GM18909 (cell line): ENCODE results near the gene ZNF764.
"Not testable (repeated sequence)": the region's sequence is repeated elsewhere in the genome, so short reads cannot be mapped to it uniquely, and the experiment has no call there.

Source experiments
- ATAC-seq: cut with Tn5 transposase; IDR thresholded peaks from one replicate; pipeline ENCODE4 v1.9.1; 2021; ENCODE audit warnings: mild to moderate bottlenecking; ENCODE audit not compliant: unreplicated experiment, poor library complexity

ZNF764 gene

DNA sequence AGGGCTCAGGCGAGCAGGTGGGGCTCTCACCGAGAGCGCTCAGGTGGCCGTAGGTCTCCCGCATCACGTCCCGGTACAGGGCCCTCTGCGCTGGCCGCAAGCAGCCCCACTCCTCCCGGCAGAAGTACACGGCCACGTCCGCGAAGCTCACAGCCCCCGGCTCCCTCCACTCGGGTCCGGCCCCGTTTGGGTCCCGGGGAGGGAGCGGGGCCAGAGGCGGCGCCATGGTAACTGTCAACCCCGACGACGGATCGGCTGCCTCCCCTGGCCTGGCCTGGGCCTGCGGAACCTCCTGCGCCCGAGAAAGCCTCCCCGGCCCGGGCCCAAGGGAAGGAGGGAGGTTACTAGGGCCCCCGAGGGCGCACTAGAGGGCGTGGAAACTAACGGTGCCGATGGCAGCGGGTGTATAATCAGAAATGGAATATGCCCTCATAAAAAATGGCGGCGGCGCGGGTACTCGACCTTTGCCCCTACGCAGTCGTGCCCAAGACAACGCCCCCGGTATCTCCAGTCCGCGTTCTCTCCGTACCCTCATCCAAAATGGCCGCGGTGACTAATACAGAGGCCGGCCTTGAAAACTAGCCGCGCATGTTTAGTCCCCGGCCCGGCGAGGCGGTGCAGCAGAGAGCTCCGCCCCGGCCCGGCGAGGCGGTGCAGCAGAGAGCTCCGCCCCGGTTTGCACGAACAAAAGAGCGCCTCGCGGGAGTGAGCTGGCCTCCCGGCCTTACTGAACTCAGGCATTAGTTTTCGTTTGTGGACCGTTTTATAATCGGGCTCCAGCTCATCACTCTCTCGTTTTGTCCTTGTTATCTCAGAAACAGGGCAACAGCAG is at the start of gene ZNF764:
TSS of gene ZNF764 (minus strand) at position 418 of the 832 bp plus-strand sequence. CDS start at position 226, 192 bp downstream.
- peak; percentile 86 for ATAC-seq

- ATAC-seq = no peak
Observed at GRCh38 chr16:30606004-30606403, 47.8 kb upstream of the ZNF764 start.

DNA sequence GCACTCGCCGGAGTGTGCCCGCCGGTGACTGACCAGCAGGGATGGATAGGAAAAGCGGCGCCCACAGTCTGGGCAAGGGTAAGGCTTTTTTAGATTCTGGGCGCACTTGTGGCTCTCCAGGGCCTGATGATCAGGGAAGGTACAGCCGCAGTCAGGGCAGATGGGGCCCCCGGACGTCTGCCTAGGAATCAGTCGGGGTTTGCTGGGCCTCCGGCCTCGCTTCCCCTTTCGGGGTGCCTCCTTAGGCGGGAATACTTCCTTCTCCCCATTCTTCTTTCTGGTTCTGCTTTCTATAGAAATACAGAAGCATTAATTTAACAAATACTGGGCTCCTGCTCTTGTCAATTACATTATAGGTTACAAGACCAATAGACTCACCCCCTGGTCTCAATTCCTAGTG is 47.0 kb upstream of the ZNF764 start:
- ATAC-seq = no peak

DNA sequence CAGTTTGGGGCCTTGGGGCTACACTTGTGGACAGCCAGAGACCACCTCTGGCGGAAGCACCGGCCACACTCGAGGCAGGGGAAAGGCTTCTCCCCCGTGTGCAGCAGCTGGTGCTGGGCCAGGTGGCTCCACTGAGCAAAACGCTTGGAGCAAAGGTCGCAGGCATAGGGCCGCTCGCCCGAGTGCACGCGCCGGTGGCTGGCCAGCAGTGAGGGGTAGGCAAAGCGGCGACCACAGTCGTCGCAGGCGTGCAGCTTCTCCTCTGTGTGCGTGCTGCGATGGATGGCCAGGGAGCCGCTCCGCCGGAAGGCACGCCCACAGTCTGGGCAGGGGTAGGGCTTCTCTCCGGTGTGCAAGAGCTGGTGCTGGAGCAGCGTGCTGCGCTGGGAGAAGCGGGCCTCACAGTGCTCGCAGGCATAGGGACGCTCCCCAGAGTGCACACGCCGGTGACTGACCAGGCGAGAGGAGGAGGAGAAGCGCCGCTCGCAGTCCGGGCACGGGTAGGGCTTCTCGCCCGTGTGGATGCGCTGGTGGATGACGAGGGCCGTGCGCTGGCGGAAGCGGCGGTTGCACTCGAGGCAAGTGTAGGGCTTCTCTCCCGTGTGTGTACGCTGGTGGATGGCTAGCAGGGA is 46.3 kb upstream of the ZNF764 start:
- no peak for ATAC-seq

GRCh38 chr16:30603945-30604315 is 45.8 kb upstream of the ZNF764 start:
- no peak for ATAC-seq

DNA sequence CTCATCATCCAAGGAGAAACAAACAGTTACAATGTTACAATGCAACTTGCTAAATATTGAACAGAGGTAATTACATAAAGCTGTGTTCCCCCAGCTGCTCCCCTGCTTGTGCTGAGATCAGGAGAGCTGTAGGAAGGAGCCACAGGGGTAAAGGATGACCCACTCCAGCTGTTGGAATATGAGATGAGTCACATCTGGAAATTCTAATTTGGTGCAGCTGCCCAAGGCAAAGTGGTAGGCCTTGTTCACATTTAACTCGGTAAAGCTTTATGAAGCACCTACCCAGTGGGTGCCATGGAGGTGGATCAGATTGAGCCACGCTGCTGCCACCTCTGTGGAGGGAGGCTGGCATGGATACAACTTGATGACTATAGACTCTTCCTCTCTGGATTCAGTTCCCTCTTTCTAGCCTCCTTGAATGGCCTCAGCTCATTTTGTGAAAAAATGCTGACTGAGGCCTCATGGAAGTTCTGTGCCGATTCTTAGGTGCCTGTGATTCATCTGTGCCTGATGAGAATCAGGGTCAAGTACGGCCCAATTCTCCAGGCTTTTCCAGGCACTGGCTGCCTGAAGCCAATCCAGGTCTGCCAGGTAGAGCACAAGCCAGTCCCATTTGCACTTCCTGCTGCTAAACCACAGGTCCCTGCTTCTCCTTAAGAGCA is 44.6 kb upstream of the ZNF764 start:
- ATAC-seq = no peak

DNA sequence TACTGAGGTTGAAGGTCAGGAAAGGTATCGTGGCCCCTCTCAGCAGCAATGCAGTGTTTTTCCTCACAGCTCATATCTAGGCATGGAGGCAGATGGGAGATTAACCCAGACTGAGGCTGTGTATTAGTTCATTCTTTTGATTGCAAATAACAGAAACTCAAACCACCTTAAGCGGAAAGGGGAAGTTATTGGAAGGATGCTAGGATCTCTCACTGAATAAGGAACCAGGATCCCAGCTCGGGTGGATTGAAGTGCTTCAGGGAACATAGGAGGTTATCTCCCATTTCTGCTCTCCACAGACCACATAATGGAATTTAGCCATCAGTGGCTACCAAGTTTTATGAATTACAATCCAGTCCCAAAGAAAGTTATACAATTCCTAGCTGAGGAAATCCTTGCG is 43.8 kb upstream of the ZNF764 start:
- no peak for ATAC-seq

GRCh38 chr16:30600929-30601328 is 42.8 kb upstream of the ZNF764 start:
- ATAC-seq = no peak

- no peak for ATAC-seq
Observed at GRCh38 chr16:30600215-30600614, 42.0 kb upstream of the ZNF764 start.

DNA sequence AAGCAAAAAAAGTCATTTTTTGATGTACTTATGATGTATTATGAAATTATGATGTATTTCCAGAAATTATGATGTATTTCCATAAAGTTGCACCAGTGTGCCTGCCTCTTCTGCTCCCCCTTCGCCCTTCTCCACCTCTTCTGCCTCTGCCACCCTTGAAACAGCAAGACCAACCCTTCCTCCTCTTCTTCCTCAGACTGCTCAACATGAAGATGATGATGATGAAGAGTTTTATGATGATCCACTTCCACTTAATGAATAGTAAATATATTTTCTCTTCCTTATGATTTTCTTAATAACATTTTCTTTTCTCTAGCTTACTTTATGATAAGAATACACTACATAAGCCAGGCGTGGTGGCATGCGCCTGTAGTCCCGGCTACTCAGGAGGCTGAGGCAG is 34.7 kb upstream of the ZNF764 start:
- ATAC-seq = no peak

DNA sequence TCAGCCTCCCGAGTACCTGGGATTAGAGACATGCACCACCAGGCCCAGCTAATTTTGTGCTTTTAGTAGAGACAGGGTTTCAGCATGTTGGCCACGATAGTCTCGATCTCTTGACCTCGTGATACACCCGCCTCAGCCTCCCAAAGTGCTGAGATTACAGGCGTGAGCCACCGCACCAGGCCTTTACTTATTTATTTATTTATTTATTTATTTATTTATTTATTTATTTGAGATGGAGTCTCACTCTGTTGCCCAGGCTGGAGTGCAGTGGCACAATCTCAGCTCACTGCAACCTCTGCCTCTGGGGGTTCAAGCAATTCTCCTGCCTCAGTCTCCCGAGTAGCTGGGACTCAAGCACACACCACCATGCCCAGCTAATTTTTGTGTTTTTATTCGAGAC is 32.7 kb upstream of the ZNF764 start:
- ATAC-seq = not testable (repeated sequence)

DNA sequence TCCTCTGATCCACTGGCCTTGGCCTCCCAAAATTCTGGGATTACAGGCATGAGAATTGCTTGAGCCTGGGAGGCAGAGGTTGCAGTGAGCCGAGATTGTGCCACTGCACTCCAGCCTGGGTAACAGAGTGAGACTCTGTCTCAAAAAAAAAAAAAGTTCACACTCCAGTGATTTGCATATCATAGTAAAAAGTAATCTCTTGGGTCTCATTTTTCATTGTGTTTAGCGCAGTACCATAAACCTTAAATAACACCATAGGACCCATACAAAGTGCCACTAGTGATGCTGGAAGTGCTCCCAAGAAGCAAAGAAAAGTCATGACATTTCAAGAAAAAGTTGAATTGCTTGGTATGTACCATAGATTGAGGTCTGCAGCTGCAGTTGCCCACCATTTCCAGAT is 31.4 kb upstream of the ZNF764 start:
- not testable (repeated sequence) for ATAC-seq

GRCh38 chr16:30588651-30589050 is 30.5 kb upstream of the ZNF764 start:
- no peak for ATAC-seq

DNA sequence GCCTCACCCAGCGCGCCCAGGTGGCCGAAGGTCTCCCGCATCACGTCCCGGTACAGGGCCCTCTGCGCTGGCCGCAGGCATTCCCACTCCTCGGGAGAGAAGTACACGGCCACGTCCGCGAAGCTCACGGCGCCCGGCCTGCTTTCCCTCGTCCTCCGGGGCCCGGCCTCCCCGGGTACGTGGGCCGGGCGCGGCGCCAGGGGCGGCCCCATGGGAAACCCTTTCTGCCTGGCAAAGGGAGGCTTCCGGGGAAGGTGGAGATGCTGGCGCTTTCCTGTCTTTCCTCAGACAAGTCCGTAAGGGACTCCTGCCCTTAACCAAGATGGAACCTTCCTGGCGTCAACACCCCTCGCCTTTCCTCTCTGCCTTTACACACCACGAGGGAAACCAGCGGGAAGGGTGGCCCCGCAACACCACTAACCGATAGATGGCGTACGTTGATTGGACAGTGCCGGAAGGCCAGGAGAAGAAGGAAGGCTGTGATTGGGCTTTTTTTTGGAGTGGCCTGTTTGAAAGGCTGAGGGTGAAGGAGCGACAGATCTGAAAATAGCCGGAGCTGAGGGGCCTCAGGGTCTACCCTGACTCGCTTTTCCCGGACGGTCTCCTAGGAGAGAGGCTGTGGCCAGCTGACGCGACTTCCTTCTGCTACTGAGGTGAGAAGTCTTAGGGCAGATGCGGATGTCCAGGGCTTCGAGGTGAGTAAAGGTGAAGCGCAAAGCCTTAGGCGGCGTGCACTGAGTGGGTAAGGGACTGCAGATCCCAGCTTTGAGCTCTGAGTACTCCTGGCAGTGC is 27.4 kb upstream of the ZNF764 start, which contains the start of gene ZNF785:
TSS of gene ZNF785 (minus strand) at position 298 of the 792 bp plus-strand sequence. CDS start at position 212, 86 bp downstream.
- ATAC-seq = peak; percentile 91

DNA sequence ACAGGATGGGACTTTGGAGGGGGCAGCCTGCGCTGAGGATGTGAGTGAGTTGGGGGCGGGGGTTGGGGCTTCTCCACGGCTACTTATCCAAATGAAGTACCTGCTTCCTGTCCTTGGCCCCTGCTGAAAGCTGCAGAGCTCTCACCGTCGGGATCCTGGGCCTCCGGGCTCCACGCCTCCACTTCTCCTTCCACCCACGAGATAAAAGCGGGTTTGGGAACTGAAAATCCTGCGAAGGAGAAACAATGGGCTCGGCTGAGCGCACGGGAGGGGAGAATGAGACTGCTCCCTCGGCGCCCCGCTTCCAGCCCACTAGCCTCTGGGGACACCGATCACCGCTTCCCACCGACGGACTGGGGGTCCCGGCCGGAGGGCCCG is 26.8 kb upstream of the ZNF764 start:
- ATAC-seq = peak; percentile 43

DNA sequence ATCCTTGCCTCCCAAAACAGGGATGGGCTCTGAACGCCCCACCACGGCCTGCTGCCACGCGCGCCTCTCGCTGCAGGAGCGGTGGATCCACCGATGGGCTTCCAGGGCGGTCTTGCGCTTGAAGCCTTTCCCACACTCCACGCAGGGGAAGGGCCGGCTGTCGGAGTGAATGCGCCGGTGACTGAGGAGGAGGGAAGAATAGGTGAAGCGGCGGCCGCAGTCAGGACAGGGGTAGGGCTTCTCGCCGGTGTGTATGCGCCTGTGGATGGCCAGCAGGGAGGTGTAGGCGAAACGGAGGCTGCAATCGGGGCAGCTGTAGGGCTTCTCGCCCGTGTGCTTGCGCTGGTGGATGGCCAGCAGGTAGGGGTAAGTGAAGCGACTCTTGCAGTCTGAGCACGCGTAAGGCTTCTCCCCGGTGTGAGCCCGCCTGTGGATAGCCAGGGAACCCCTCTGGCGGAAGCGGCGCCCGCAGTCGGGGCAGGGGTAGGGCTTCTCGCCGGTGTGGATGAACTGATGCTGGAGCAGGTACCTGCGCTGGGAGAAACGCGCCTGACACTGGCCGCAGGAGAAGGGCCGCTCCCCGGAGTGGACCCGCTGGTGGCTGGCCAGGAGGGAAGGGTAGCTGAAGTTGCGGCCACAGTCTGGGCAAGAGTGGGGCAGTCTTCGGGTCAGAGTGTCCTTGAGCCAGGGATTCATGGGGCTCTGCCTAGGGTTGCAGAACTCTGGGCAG is 24.6 kb upstream of the ZNF764 start:
- ATAC-seq = no peak

DNA sequence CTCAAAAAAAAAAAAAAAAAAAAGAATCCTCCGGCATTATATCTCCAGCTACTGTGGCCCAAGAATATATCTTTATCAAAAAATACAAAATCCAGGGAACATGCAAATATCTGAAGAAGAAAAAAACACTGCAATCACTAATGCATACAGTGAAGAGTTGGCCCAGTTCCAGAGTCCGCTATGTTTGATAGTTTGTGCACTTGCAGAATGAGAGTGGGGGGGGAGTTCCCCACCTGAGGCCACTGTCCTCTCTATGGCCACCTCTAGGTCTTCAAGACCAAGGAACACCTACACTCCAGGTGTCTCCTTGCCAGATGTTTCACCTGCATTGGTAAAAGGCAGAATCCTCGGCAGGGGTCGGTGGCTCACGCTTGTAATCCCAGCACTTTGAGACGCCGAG is 23.3 kb upstream of the ZNF764 start:
- ATAC-seq = no peak

DNA sequence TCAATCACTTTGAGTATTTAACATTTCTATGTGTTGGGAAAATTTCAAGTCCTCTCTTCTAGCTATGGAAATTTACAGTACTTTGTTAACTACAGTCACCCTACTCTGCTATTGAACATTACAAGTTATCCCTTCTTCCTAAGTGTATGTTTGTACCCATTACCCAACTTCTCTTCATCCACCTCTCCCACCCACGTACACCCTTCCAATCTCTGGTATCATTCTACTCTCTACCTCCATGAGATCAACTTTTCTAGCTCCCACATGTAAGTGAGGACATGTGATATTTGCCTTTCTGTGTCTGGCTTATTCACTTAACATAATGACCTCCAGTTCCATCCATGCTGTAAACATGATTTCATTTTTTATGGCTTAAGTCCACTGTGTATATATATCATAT is 16.5 kb upstream of the ZNF764 start:
- ATAC-seq = no peak

DNA sequence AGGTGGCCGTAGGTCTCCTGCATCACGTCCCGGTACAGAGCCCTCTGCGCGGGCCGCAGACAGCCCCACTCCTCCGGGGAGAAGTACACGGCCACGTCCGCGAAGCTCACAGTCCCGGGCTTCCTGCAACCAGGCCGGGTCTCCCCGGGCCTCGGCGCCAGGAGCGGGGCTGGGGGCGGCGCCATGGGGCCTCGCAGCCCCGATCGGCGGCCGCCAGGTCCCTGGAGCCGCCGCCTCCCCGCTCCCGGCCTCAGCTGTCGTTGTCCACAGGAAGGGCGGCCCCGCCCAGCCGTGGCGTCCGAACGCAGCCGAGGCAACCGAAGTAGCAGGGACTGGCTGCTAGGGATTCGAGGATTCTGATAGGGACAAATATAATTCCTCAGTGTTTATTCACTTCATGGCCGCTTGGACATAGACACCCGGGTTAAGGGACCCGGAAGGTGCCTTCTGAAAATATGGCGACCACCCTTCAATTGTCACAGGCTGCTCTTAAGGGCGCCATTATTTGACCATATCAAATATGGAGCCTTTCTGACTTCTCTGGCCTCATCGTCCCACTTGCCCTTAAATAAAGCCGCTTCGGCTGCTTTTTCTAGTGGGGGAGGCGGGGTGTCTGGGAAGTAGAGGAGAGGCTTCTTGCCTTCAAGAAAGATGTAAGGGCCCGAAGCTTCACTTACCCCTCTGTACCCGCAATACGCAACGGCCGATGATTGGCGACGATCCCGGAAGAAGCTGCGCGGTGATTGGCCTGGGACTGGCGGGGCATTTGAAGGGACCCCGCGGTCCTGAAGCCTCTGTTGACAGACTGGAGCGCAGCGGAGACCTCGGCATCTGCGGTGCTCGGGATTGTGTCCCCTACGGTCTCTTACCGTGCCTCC is 13.5 kb upstream of the ZNF764 start, which contains the start of gene ZNF688:
TSS of gene ZNF688 (minus strand) at position 270 of the 878 bp plus-strand sequence. CDS start at position 185, 85 bp downstream.
- ATAC-seq = peak; percentile 77
